ENCODE results near the gene CREBRF. TPM values are rescaled to one million over a fixed set of nuclear protein-coding genes. Genes with fewer than 3 reads are reported as not detected.
"Not testable (repeated sequence)": the region's sequence is repeated elsewhere in the genome, so short reads cannot be mapped to it uniquely, and the experiment has no call there.

The CREBRF gene
- polyA plus RNA-seq, 3 donors from 2014 or later = 40.6 to 71.2 (median 48.5) TPM

DNA sequence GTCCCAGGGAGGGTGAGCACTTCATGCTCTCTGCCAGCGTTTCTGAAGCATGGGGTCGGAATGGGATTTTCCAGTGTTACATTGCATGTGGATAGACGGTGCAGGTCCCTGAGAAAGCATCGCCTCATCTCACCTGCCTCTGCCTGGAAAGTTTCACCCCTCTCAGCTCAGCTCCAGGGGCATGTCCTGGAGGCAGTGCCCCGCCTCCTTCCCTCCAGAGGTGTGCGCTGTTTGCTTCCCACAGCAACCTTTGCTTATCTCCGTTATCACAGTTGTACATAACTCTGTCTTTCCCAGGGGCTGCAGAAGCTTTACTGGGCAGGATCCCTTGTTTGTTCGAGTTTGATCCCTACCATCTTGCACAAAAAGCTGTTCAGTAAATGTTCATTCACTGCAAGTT is 10.7 kb upstream of the CREBRF start:
- no peak overlapping the region for H3K4me3 Mint-ChIP-seq
- peaks cover 0 to 4% (median 4%) of the 10 kb centered on the region in 3 donors for H3K27me3 Mint-ChIP-seq (ENCODE audit: low read depth in 3 of 3)
- H3K4me1 Mint-ChIP-seq = no peaks in the 10 kb centered on the region
- no peaks in the 10 kb centered on the region for H3K9me3 Mint-ChIP-seq
- H3K27ac Mint-ChIP-seq = no peak overlapping the region
- no peaks in the 10 kb centered on the region for H3K36me3 Mint-ChIP-seq
- no peak for DNase-seq

DNA sequence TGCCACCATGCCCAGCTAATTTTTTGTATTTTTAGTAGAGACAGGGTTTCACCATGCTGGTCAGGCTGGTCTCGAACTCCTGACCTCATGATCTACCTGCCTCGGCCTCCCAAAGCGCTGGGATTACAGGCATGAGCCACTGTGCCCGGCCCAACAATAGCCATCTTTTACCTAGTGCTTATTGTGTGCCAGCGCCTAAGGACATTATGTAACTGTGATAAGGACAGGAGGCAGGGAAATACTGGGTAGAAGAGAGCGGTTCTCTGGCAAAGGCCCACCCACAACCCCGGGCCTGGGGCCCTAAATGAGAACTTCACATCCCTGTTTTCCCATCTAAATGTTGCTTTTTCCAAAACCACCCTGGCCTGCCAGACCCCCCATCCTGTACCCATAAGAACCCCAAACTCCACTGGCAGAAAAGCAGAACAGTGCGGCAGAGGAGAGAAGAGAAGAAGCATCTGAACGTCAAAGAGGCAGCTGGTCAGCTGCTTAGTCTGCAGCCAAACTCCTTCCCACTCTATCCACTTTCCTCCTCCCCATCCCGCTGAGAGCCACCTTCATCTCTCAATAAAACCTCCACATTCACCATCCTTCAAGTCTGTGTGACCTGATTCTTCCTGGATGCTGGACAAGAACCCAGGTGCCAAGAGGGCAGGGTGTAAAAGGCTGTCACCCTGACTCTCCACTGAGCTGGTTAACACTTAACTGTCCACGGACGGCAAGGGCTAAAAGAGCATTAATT is 8.9 kb upstream of the CREBRF start:
- not testable (repeated sequence) for H3K4me1 Mint-ChIP-seq, H3K9me3 Mint-ChIP-seq, H3K4me3 Mint-ChIP-seq, DNase-seq, H3K36me3 Mint-ChIP-seq, H3K27ac Mint-ChIP-seq
- peaks cover 2 to 11% (median 7%) of the 10 kb centered on the region in 3 donors for H3K27me3 Mint-ChIP-seq (ENCODE audit: low read depth in 3 of 3)

GRCh38 chr5:173047838-173048105 is 8.4 kb upstream of the CREBRF start:
- H3K27me3 Mint-ChIP-seq (ENCODE audit: low read depth in 3 of 3) = peaks cover 2 to 11% (median 7%) of the 10 kb centered on the region in 3 donors
- H3K9me3 Mint-ChIP-seq = no peaks in the 10 kb centered on the region
- no peaks in the 10 kb centered on the region for H3K4me1 Mint-ChIP-seq
- no peak overlapping the region for H3K4me3 Mint-ChIP-seq
- no peaks in the 10 kb centered on the region for H3K36me3 Mint-ChIP-seq
- no peak overlapping the region for H3K27ac Mint-ChIP-seq
- no peak for DNase-seq

- no peaks in the 10 kb centered on the region for H3K9me3 Mint-ChIP-seq
- no peaks in the 10 kb centered on the region for H3K36me3 Mint-ChIP-seq
- H3K27ac Mint-ChIP-seq = no peak overlapping the region
- DNase-seq = no peak
- H3K4me1 Mint-ChIP-seq = peaks cover 7 to 13% of the 10 kb centered on the region in 2 donors
- peaks cover 2 to 11% (median 11%) of the 10 kb centered on the region in 3 donors for H3K27me3 Mint-ChIP-seq (ENCODE audit: low read depth in 3 of 3)
- no peak overlapping the region for H3K4me3 Mint-ChIP-seq
These were observed 5.4 kb upstream of the CREBRF start for GRCh38 chr5:173050791-173051190.

DNA sequence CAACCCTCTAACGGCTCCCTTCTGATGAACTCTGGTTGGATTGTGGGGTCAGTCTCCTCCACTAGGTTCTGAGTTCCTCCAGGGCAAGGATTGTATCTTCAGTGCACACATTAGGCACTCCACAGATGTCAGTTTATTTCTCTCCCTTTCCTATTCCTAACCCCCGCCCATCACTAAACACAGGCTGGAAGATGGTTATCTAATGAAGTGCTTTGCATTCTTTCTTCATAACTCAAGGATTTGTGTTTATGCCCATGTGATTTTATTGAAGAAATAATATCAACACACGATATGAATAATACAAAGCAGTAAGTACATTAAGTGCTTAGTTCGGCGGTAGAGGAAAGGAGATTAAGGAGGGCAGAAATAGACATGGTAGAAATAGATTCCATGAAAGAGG is 4.4 kb upstream of the CREBRF start:
- Mint-ChIP-seq H3K27ac (no peak overlapping the region), H3K9me3 (no peaks in the 10 kb centered on the region), H3K27me3 (ENCODE audit: low read depth in 3 of 3) (peaks cover 7 to 17% (median 15%) of the 10 kb centered on the region in 3 donors), H3K36me3 (no peaks in the 10 kb centered on the region), H3K4me1 (peaks cover 9 to 16% of the 10 kb centered on the region in 2 donors), H3K4me3 (no peak overlapping the region)
- no peak for DNase-seq

GRCh38 chr5:173053041-173053440 is 3.1 kb upstream of the CREBRF start:
- peaks cover 16 to 25% of the 10 kb centered on the region in 2 donors for H3K4me1 Mint-ChIP-seq
- H3K27ac Mint-ChIP-seq = no peak overlapping the region
- H3K4me3 Mint-ChIP-seq = no peak overlapping the region
- H3K36me3 Mint-ChIP-seq = no peaks in the 10 kb centered on the region
- DNase-seq = no peak
- H3K9me3 Mint-ChIP-seq = no peaks in the 10 kb centered on the region
- H3K27me3 Mint-ChIP-seq (ENCODE audit: low read depth in 3 of 3) = peaks cover 9 to 17% (median 16%) of the 10 kb centered on the region in 3 donors

- no peak for DNase-seq
- peaks cover 25 to 33% of the 10 kb centered on the region in 2 donors for H3K4me1 Mint-ChIP-seq
- H3K36me3 Mint-ChIP-seq = no peaks in the 10 kb centered on the region
- H3K9me3 Mint-ChIP-seq = no peaks in the 10 kb centered on the region
- H3K27ac Mint-ChIP-seq = peak overlapping the region; percentile 72 to 94 (median 93)
- peaks cover 9 to 17% (median 16%) of the 10 kb centered on the region in 3 donors for H3K27me3 Mint-ChIP-seq (ENCODE audit: low read depth in 3 of 3)
- peak overlapping the region; percentile 94 to 98 (median 95) for H3K4me3 Mint-ChIP-seq
These were observed 970 bp upstream of the CREBRF start for GRCh38 chr5:173055042-173055721.

GRCh38 chr5:173055722-173055982 is 500 bp upstream of the CREBRF start:
- no peak for DNase-seq
- peaks cover 9 to 14% (median 13%) of the 10 kb centered on the region in 3 donors for H3K27me3 Mint-ChIP-seq (ENCODE audit: low read depth in 3 of 3)
- no peaks in the 10 kb centered on the region for H3K36me3 Mint-ChIP-seq
- no peaks in the 10 kb centered on the region for H3K9me3 Mint-ChIP-seq
- peak overlapping the region; percentile 72 to 94 (median 93) for H3K27ac Mint-ChIP-seq
- peak overlapping the region; percentile 94 to 98 (median 95) for H3K4me3 Mint-ChIP-seq
- H3K4me1 Mint-ChIP-seq = peaks cover 28 to 38% of the 10 kb centered on the region in 2 donors

DNA sequence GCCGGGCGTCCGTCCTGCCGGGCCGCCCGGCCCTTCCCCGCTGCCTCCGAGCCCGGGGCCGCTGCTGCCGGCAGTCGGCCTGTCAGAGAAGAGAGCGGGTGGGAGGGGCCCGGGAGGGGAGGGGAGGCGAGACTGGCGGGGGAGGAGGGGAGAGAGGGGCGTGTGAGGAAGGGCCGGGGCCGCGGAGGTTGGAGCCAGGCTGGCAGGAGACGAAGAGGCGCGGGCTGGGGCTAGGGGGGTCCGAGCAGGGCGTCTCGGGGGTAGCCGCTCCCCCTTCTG is 570 bp downstream of the CREBRF start:
- Mint-ChIP-seq H3K9me3 (no peaks in the 10 kb centered on the region), H3K4me1 (peaks cover 34 to 47% of the 10 kb centered on the region in 2 donors), H3K36me3 (no peaks in the 10 kb centered on the region), H3K27me3 (ENCODE audit: low read depth in 3 of 3) (peaks cover 8 to 13% (median 9%) of the 10 kb centered on the region in 3 donors), H3K27ac (peak overlapping the region; percentile 90 to 96 (median 92)), H3K4me3 (peak overlapping the region; percentile 92 to 97 (median 94))
- DNase-seq = no peak

DNA sequence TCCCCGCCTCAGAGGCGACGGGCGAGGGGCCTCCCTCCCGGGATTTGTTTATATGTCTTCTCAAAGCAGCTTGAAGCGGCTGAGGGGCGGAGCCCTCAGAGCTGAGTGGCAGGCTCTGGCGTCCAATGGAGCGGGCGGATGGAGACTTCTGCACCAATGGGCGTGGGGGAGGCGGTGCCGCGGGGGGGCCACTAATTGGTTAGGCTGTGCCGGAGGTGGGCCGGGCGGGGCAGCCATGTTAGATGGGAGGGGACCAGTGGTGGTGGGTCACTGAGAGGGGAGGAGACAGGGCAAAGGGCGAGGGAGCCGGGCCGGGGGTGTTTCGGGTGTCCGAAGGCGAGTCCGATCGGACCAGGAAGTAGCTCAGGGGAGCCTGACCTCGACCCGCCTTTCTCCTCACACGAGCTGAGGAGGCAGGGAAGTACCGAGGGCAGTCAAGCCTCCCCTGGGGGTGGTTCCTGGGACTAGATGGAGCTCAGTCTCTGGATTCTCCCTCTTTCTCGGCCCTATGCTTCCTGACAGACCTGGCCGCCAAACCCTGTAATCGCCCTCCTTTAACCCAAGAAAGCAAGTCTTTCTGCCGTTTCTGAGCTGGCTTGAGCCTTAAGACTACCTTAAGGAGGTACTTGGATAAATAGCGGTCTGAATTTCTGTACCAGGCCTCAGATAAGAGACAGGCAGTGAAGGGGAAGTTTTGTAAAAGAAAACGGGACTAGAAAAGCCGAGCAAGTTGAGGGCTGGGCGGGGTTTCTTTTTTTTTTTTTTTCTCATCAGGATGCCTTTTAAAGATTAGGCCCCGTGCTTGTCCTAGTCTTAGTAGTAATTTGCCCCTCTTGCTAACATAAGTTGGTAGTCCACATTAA is 1.1 kb downstream of the CREBRF start:
- Mint-ChIP-seq H3K4me3 (peak overlapping the region; percentile 92 to 97 (median 94)), H3K27ac (peak overlapping the region; percentile 90 to 96 (median 92)), H3K4me1 (peaks cover 39 to 53% of the 10 kb centered on the region in 2 donors), H3K27me3 (ENCODE audit: low read depth in 3 of 3) (peaks cover 7 to 13% (median 8%) of the 10 kb centered on the region in 3 donors), H3K9me3 (no peaks in the 10 kb centered on the region), H3K36me3 (no peaks in the 10 kb centered on the region)
- peak; percentile 97 to 98 (median 97) for DNase-seq

DNA sequence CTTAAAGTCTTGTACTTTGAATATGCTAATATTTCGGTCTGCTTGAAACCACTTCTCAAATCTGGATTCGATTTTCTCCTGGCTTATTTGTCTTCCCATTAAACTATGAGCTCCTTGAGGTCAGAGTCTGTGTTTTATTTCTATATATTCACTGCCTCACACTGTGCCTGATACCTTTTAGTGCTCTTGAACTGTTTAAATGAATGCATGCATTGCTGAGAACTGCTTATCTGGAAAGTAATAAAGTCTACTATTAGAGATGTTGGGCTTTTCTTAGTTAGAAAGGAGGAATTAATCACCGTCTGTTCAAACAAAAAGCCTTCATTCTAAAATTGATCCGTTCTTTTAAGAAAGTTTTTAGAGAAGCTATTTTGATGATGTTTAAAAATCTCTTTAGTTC is 6.0 kb downstream of the CREBRF start:
- Mint-ChIP-seq H3K4me3 (no peak overlapping the region), H3K27me3 (ENCODE audit: low read depth in 3 of 3) (peaks cover 0 to under 1% (median 0%) of the 10 kb centered on the region in 3 donors), H3K4me1 (peaks cover 60 to 75% of the 10 kb centered on the region in 2 donors), H3K27ac (peak overlapping the region in 1 of 6 donors; percentile 23), H3K9me3 (no peaks in the 10 kb centered on the region), H3K36me3 (no peaks in the 10 kb centered on the region)
- no peak for DNase-seq

DNA sequence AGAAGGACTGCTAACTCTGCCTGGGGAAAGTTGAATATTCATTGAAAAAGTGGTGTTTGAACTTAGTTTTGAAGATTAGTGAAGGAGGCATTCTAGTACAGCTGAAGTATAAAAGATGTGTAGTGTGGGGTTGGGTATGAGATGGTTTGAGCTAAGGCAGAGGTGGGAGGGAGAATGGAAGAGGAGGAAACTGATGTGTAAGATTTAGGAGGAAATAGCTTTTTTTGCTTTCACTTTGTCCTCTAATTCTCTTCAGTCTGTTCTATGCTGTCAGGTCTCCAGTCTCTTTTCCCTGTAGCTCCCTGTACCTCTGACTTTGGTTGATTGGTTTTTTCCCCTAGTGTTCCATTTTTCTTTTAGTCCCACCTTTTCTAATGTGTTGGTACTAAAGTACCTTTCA is 9.0 kb downstream of the CREBRF start:
- Mint-ChIP-seq H3K27me3 (ENCODE audit: low read depth in 3 of 3) (no peaks in the 10 kb centered on the region), H3K4me1 (peaks cover 68 to 86% of the 10 kb centered on the region in 2 donors), H3K9me3 (no peaks in the 10 kb centered on the region), H3K4me3 (peak overlapping the region in 4 of 5 donors; percentile 44 to 68 (median 56)), H3K36me3 (peaks cover 0 to 6% (median 3%) of the 10 kb centered on the region in 3 donors), H3K27ac (peak overlapping the region; percentile 9 to 86 (median 58))
- DNase-seq = no peak

DNA sequence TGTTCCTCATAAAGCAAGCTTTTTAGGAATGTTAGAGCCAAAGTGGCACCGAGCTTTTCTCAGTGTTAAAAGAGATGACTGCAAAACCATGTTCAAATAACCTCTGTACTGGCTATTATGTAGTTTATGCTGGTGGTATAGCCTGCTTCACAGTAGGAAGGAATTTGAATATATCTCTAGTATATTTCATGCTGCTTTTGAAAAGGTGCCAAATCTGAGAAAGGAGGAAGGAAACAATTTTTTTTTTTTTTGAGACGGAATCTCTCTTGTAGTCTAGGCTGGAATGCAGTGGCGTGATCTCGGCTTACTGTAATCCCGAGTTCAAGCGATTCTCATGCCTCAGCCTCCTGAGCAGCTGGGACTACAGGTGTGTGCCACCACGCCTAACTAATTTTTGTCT is 13.5 kb downstream of the CREBRF start:
- Mint-ChIP-seq H3K27me3 (ENCODE audit: low read depth in 3 of 3) (peaks cover 0 to 1% (median 0%) of the 10 kb centered on the region in 3 donors), H3K4me1 (peaks cover 58 to 85% of the 10 kb centered on the region in 2 donors), H3K9me3 (no peaks in the 10 kb centered on the region), H3K4me3 (peak overlapping the region in 1 of 5 donors; percentile 1), H3K36me3 (peaks cover 0 to 6% (median 3%) of the 10 kb centered on the region in 3 donors), H3K27ac (no peak overlapping the region)
- no peak for DNase-seq
